ENCODE measurements around the gene COL6A2. TPM values are rescaled to one million over a fixed set of nuclear protein-coding genes. Genes with fewer than 3 reads are reported as not detected.

Gene COL6A2
- total and polyA plus RNA-seq, 2 of the 4 experiments (the other 2 are of a cell fraction) = 208 to 1,065 TPM

GRCh38 chr21:46057710-46058241 lies 40.1 kb upstream of the COL6A2 start:
- H2AK9ac ChIP-seq (replicated peaks; ENCODE audit: low read depth, low read length, poor library complexity) = peak overlapping the region; percentile 98
- TF ChIP-seq RAD21 (IDR thresholded peaks at IDR 0.05; ENCODE audit: low read length) (no peak), RFX5 (IDR thresholded peaks at IDR 0.05; ENCODE audit: low read depth, low read length) (no peak), MXI1 (IDR thresholded peaks at IDR 0.05; ENCODE audit: borderline replicate concordance, low read depth, low read length) (no peak), FOS (IDR thresholded peaks at IDR 0.05; ENCODE audit: low read depth, low read length) (no peak), CEBPB (IDR thresholded peaks at IDR 0.05; ENCODE audit: low read depth, low read length) (no peak), USF2 (IDR thresholded peaks at IDR 0.05; ENCODE audit: low read depth, low read length) (no peak), MAZ (IDR thresholded peaks at IDR 0.05; ENCODE audit: borderline replicate concordance, low read depth, low read length) (no peak), SMC3 (IDR thresholded peaks at IDR 0.05; ENCODE audit: low read depth, low read length) (no peak), MAFK (IDR thresholded peaks at IDR 0.05; ENCODE audit: low read depth, low read length) (no peak), POLR2A (IDR thresholded peaks at IDR 0.05; ENCODE audit: low read depth, low read length) (no peak), CTCF (conservative IDR thresholded peaks at IDR 0.05; ENCODE audit: low read depth, low read length) (no peak), NFE2L2 (IDR thresholded peaks at IDR 0.05; ENCODE audit: low read depth, low read length) (no peak), BHLHE40 (IDR thresholded peaks at IDR 0.05; ENCODE audit: low read depth, low read length) (no peak), CHD1 (IDR thresholded peaks at IDR 0.05; ENCODE audit: low read depth, low read length) (no peak)
- H3K36me3 ChIP-seq (ENCODE audit: control insufficient read depth, insufficient read depth, low read length) = no peaks in the 10 kb centered on the region
- BruUV-seq (replicated peaks) = no TSS peak
- intact Hi-C loops (cut with micrococcal nuclease) (loop anchor here (2.0 kb wide), 1 partner anchor 77 kb away; the partner anchor contains the start of gene COL6A1), dilution Hi-C loops (cut with HindIII; ENCODE audit: low sequenced_read_pairs, unreplicated experiment) (no loop called here), in situ Hi-C loops (cut with MboI; ENCODE audit: low sequenced_read_pairs) (no loop called here)
- H3K23ac ChIP-seq (ENCODE audit: low read depth, low read length) = 0 out of 2 replicates have a peak overlapping the region, but pooled peaks have one; percentile 95
- H4K5ac ChIP-seq (ENCODE audit: low read depth, low read length) = peak overlapping the region; percentile 95
- no peaks in the 10 kb centered on the region for H4K20me1 ChIP-seq (ENCODE audit: insufficient read depth, low read length)
- H3K14ac ChIP-seq (replicated peaks; ENCODE audit: low read depth, low read length) = peak overlapping the region; percentile 94
- ATAC-seq (ENCODE audit: low read depth) (no peak), DNase-seq (no peak)
- peak overlapping the region; percentile 97 for H2BK20ac ChIP-seq (ENCODE audit: low read depth, low read length)
- peak overlapping the region; percentile 99 to 100 for H4K8ac ChIP-seq (ENCODE audit: low read depth in 2 of 2, low read length in 2 of 2)
- no peaks in the 10 kb centered on the region for H3K27me3 ChIP-seq (ENCODE audit: control insufficient read depth, insufficient read depth, low read length)
- H3K18ac ChIP-seq (ENCODE audit: low read depth, low read length) = peak overlapping the region; percentile 86; the same call in 1 of the 2 replicates
- H3K4me2 ChIP-seq (ENCODE audit: low read depth, low read length) = no peak overlapping the region
- H3K9me3 ChIP-seq (ENCODE audit: control insufficient read depth, insufficient read depth, low read length) = peaks cover 3% of the 10 kb centered on the region; the same call in 1 of the 2 replicates
- peaks cover 45% of the 10 kb centered on the region for H3K4me1 ChIP-seq (ENCODE audit: control insufficient read depth, insufficient read depth, low read length)
- H3K27ac ChIP-seq (ENCODE audit: insufficient read depth, low read length) = peak overlapping the region; percentile 99
- peak overlapping the region; percentile 100 for H2BK15ac ChIP-seq (ENCODE audit: low read depth, low read length)
- H3K79me1 ChIP-seq (ENCODE audit: low read depth in 1 of 2, low read length in 2 of 2) = peaks cover 8 to 69% of the 10 kb centered on the region in 2 experiments; a peak in 3 of 4 replicates
- H3K4me3 ChIP-seq (ENCODE audit: insufficient read depth, low read depth, low read length) = no peak overlapping the region
- CTCF ChIA-PET = no interaction called here
- peak overlapping the region; percentile 100 for H2BK120ac ChIP-seq (ENCODE audit: low read depth, low read length)
- H4K91ac ChIP-seq (ENCODE audit: insufficient read depth, low read depth, low read length) = peak overlapping the region; percentile 100
- WGBS, 2 experiments (ENCODE audit: extremely low coverage in 2 of 2, insufficient read length in 1 of 2) = 91% methylated on average over 15 of the region's 23 CpGs; no CpG with 5 or more reads in 1 of the 2 experiments
- H3K9ac ChIP-seq (ENCODE audit: low read depth, low read length) = no peak overlapping the region
- POLR2A ChIA-PET (ENCODE audit: unreplicated experiment) = interaction anchor here (1.4 to 1.7 kb wide), 2 partner anchors 21 to 34 kb away, joined by 3 to 5 read pairs; no protein-coding TSS in a partner anchor
- H2AK5ac ChIP-seq (ENCODE audit: low read depth, low read length) = peak overlapping the region; percentile 100
- no peak overlapping the region for H2AFZ ChIP-seq (replicated peaks; ENCODE audit: low read length, poor library complexity)
- H2BK5ac ChIP-seq (ENCODE audit: low read depth, low read length, poor library complexity, severe bottlenecking) = peak overlapping the region; percentile 99
- H3K56ac ChIP-seq (ENCODE audit: extremely low read depth, insufficient read depth, low read length) = peak overlapping the region; percentile 88; the same call in 1 of the 2 replicates
- peak overlapping the region; percentile 95 for H3K4ac ChIP-seq (ENCODE audit: low read depth, low read length)
- H3K9me1 ChIP-seq (ENCODE audit: insufficient read depth, low read length) = peaks cover 33% of the 10 kb centered on the region
